Measurements from ENCODE around the gene MCUR1. TPM values are rescaled to one million over a fixed set of nuclear protein-coding genes. Genes with fewer than 3 reads are reported as not detected.

MCUR1 gene
- total and polyA plus RNA-seq, 2 of the 13 experiments (the other 11 are each of a cell fraction or from before 2014, with no cell fraction given) = 8.0 to 29.6 TPM

GRCh38 chr6:13863699-13864155 is 49.4 kb upstream of the MCUR1 start:
- in situ Hi-C loops (cut with HindIII; ENCODE audit: extremely low pct_ligation_motif_present, low pct_unique_long_range_greater_than_20kb) = no loop called here
- TF ChIP-seq SMYD3 (CRISPR knock-in tag; IDR thresholded peaks at IDR 0.05) (no peak), SIN3A (IDR thresholded peaks at IDR 0.05; ENCODE audit: borderline replicate concordance, low read depth, low read length) (no peak), TMF1 (CRISPR knock-in tag; IDR thresholded peaks at IDR 0.05; ENCODE audit: low read depth) (no peak), PAXIP1 (CRISPR knock-in tag; conservative IDR thresholded peaks at IDR 0.05) (no peak), TEAD3 (CRISPR knock-in tag; optimal IDR thresholded peaks at IDR 0.05; ENCODE audit: borderline replicate concordance) (peak; percentile 16), ARID4A (CRISPR knock-in tag; IDR thresholded peaks at IDR 0.05; ENCODE audit: borderline replicate concordance) (no peak), HBP1 (CRISPR knock-in tag; IDR thresholded peaks at IDR 0.05; ENCODE audit: low read depth) (no peak), MEIS1 (CRISPR knock-in tag; IDR thresholded peaks at IDR 0.05; ENCODE audit: borderline replicate concordance) (no peak), FOSL2 (CRISPR knock-in tag; IDR thresholded peaks at IDR 0.05) (peak; percentile 57), ISX (CRISPR knock-in tag; conservative IDR thresholded peaks at IDR 0.05) (no peak), ZNF558 (CRISPR knock-in tag; IDR thresholded peaks at IDR 0.05; ENCODE audit: borderline replicate concordance) (no peak), KDM5A (IDR thresholded peaks at IDR 0.05; ENCODE audit: borderline replicate concordance, low read length) (no peak), ZNF652 (CRISPR knock-in tag; IDR thresholded peaks at IDR 0.05; ENCODE audit: borderline replicate concordance, low read depth) (peak; percentile 54; the same call in 1 of the 2 replicates), ADNP (CRISPR knock-in tag; IDR thresholded peaks at IDR 0.05) (no peak), RARA (CRISPR knock-in tag; IDR thresholded peaks at IDR 0.05) (peak; percentile 67), WIZ (CRISPR knock-in tag; IDR thresholded peaks at IDR 0.05) (no peak), PCBP2 (optimal IDR thresholded peaks at IDR 0.05; ENCODE audit: low read depth, low read length, poor library complexity, severe bottlenecking) (no peak)

More at GRCh38 chr6:13863699-13864155, 49.4 kb upstream of the MCUR1 start:
- peak; percentile 25 for DNase-seq (ENCODE audit: low spot score)
- no peak overlapping the region for H3K9ac ChIP-seq (ENCODE audit: insufficient read depth, low read depth, low read length)
- no peaks in the 10 kb centered on the region for H4K20me1 ChIP-seq (ENCODE audit: insufficient read depth, low read length)
- ATAC-seq = peak; percentile 46
- no peak for FAIRE-seq
- no peaks in the 10 kb centered on the region for H3K36me3 ChIP-seq (replicated peaks in 1 of 2; ENCODE audit: control insufficient read depth in 1 of 2, insufficient read depth in 2 of 2, low read length in 2 of 2)
- no peaks in the 10 kb centered on the region for H3K79me2 ChIP-seq (ENCODE audit: insufficient read depth, low read length)
- ChIA-PET POLR2A (no interaction called here), CTCF (ENCODE audit: low intra/inter-chr PET ratio, low total read pairs) (no interaction called here)
- H3K27ac ChIP-seq (ENCODE audit: extremely low read length, insufficient read depth, low read length) = no peak overlapping the region
- 0% methylated on average over 2 of the region's 2 CpGs for WGBS (ENCODE audit: low lambda C conversion rate)
- H3K4me1 ChIP-seq (ENCODE audit: insufficient read depth, low read length) = peaks cover 13% of the 10 kb centered on the region
- no peaks in the 10 kb centered on the region for H3K9me3 ChIP-seq (ENCODE audit: low read length)
- intact Hi-C loops (cut with micrococcal nuclease; ENCODE audit: unreplicated experiment) = no loop called here
- H2AFZ ChIP-seq (ENCODE audit: low read length) = no peak overlapping the region
- H3K27me3 ChIP-seq (ENCODE audit: control insufficient read depth in 1 of 2, insufficient read depth in 2 of 2, low read length in 2 of 2) = no peaks in the 10 kb centered on the region; a peak in 1 of 5 replicates
- no peak overlapping the region for H3K4me2 ChIP-seq (ENCODE audit: low read depth, low read length)
- BruUV-seq (replicated peaks) = no TSS peak
- H3K4me3 ChIP-seq (replicated peaks in 1 of 3; ENCODE audit: insufficient read depth in 1 of 3, low read depth in 2 of 3, low read length in 3 of 3) = no peak overlapping the region

Data from HepG2 (cell line).